Measurements from ENCODE around the gene DUSP1. TPM values are rescaled to one million over a fixed set of nuclear protein-coding genes. Genes with fewer than 3 reads are reported as not detected.
A peak's percentile ranks its signal among the peaks of the same experiment; 100 is the strongest.

The DUSP1 gene
- total RNA-seq, 1 donor from 2014 or later: 21.2 TPM

GRCh38 chr5:172769616-172770373 lies 1.2 kb downstream of the DUSP1 start:
- CTCF ChIA-PET: interaction anchor here (0.8 to 3.6 kb wide), 14 partner anchors 8 to 196 kb away, joined by 3 to 39 read pairs (median 4); no protein-coding TSS in a partner anchor
- intact Hi-C loops (cut with micrococcal nuclease): loop anchor here (5.0 kb wide), 3 partner anchors 582 to 1118 kb away; partner anchors contain the start of genes CPEB4, FBXW11 and STK10
- Mint-ChIP-seq H3K4me1 (peaks cover 82% of the 10 kb centered on the region), H3K36me3 (ENCODE audit: low read depth) (peaks cover 38% of the 10 kb centered on the region), H3K27me3 (no peaks in the 10 kb centered on the region), H3K27ac (peak overlapping the region; percentile 91), H3K9me3 (no peaks in the 10 kb centered on the region), H3K4me3 (peak overlapping the region; percentile 86)
- DNase-seq (no peak), ATAC-seq (ENCODE audit: low read depth) (peak; percentile 2)
- POLR2A ChIA-PET: interaction anchor here (0.6 to 6.7 kb wide), 17 partner anchors 9 to 1382 kb away, joined by 3 to 128 read pairs (median 17); partner anchors contain the start of genes ATP6V0E1, ERGIC1, NPM1 and RPL26L1
- TF ChIP-seq CTCF (IDR thresholded peaks at IDR 0.05): no peak

GRCh38 chr5:172769342-172769615 lies 1.7 kb downstream of the DUSP1 start:
- peak overlapping the region; percentile 91 for H3K27ac Mint-ChIP-seq
- intact Hi-C loops (cut with micrococcal nuclease): loop anchor here (5.0 kb wide), 1 partner anchor 1118 kb away; the partner anchor contains the start of gene CPEB4

GRCh38 chr5:172768573-172769341 lies 2.2 kb downstream of the DUSP1 start:
- Mint-ChIP-seq H3K9me3 (no peaks in the 10 kb centered on the region), H3K4me3 (peak overlapping the region; percentile 86), H3K27me3 (no peaks in the 10 kb centered on the region), H3K27ac (peak overlapping the region; percentile 91), H3K36me3 (ENCODE audit: low read depth) (peaks cover 38% of the 10 kb centered on the region), H3K4me1 (peaks cover 84% of the 10 kb centered on the region)
- ChIA-PET CTCF (interaction anchor here (2.2 kb wide), 1 partner anchor 164 kb away, joined by 20 read pairs; no protein-coding TSS in a partner anchor), POLR2A (interaction anchor here (1.3 to 6.7 kb wide), 4 partner anchors 37 to 136 kb away, joined by 3 to 128 read pairs (median 47); partner anchors contain the start of gene ERGIC1)
- ATAC-seq (ENCODE audit: low read depth) (no peak), DNase-seq (no peak)
- no peak for TF ChIP-seq CTCF (IDR thresholded peaks at IDR 0.05)
- intact Hi-C loops (cut with micrococcal nuclease): loop anchor here (5.0 kb wide), 1 partner anchor 1119 kb away; the partner anchor contains the start of gene CPEB4

More at GRCh38 chr5:172769342-172769615, 1.7 kb downstream of the DUSP1 start:
- POLR2A ChIA-PET: interaction anchor here (1.3 to 6.7 kb wide), 5 partner anchors 24 to 135 kb away, joined by 3 to 128 read pairs (median 17); partner anchors contain the start of gene ERGIC1
- no peak for DNase-seq
- Mint-ChIP-seq H3K36me3 (ENCODE audit: low read depth) (peaks cover 38% of the 10 kb centered on the region), H3K27me3 (no peaks in the 10 kb centered on the region), H3K4me1 (peaks cover 84% of the 10 kb centered on the region), H3K9me3 (no peaks in the 10 kb centered on the region), H3K4me3 (peak overlapping the region; percentile 86)
- no peak for ATAC-seq (ENCODE audit: low read depth)
- CTCF ChIA-PET: interaction anchor here (2.2 kb wide), 1 partner anchor 163 kb away, joined by 20 read pairs; no protein-coding TSS in a partner anchor
- TF ChIP-seq CTCF (IDR thresholded peaks at IDR 0.05): no peak

GRCh38 chr5:172768098-172768572 lies 2.9 kb downstream of the DUSP1 start:
- no peaks in the 10 kb centered on the region for H3K27me3 Mint-ChIP-seq
- no peaks in the 10 kb centered on the region for H3K9me3 Mint-ChIP-seq
- ChIA-PET CTCF (no interaction called here), POLR2A (interaction anchor here (6.7 kb wide), 1 partner anchor 68 kb away, joined by 128 read pairs; the partner anchor contains the start of gene ERGIC1)
- intact Hi-C loops (cut with micrococcal nuclease): loop anchor here (5.0 kb wide), 1 partner anchor 1119 kb away; the partner anchor contains the start of gene CPEB4
- ATAC-seq (ENCODE audit: low read depth) (no peak), DNase-seq (no peak)
- TF ChIP-seq CTCF (IDR thresholded peaks at IDR 0.05): no peak
- H3K36me3 Mint-ChIP-seq (ENCODE audit: low read depth): peaks cover 38% of the 10 kb centered on the region
- peak overlapping the region; percentile 55 for H3K27ac Mint-ChIP-seq
- H3K4me1 Mint-ChIP-seq: peaks cover 82% of the 10 kb centered on the region
- H3K4me3 Mint-ChIP-seq: peak overlapping the region; percentile 86

Data from activated B cell treated with CpG ODN at 0.5 μM for 24 hours (primary cell).